Activated CD4-positive, alpha-beta T cell treated with anti-CD3 and anti-CD28 coated beads for 24 hours (primary cell): ENCODE data around the gene SCAI.
"Not testable (repeated sequence)": the region's sequence is repeated elsewhere in the genome, so short reads cannot be mapped to it uniquely, and the experiment has no call there.

Experiments used
- DNase-seq, 2 donors: peaks; one replicate each; pipeline ENCODE4 v3.0.0-alpha.2; 2020; ENCODE audit warnings: low read depth in 2 of 2

The SCAI gene

DNA sequence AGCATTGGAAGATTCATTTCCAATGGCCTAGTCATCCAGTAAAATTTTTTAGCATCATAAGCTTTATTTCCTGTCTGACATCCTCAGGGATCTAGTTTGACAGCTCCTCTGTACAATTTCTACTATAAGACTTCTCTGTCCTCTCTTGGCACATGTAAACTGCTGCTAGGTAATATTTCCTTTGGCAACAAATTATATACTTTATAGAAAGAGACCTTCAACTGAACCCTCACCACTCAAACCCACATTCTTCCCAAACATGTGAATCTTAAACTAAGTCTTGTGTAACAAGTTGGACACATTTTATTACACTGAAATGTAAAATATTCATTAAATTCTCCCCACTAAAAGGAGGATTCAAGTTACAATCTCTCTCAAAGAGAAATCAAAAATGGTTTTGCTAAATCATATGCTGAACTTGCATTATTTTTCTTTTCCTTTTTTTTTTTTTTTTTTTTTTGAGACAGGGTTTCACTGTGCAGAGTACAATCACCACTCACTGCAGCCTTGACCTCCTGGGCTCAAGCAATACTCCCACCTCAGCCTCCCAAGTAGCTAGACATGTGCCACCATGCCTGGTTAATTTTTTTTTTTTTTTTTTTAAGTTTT is 36.9 kb downstream of the SCAI start:
- DNase-seq, result no peak

DNA sequence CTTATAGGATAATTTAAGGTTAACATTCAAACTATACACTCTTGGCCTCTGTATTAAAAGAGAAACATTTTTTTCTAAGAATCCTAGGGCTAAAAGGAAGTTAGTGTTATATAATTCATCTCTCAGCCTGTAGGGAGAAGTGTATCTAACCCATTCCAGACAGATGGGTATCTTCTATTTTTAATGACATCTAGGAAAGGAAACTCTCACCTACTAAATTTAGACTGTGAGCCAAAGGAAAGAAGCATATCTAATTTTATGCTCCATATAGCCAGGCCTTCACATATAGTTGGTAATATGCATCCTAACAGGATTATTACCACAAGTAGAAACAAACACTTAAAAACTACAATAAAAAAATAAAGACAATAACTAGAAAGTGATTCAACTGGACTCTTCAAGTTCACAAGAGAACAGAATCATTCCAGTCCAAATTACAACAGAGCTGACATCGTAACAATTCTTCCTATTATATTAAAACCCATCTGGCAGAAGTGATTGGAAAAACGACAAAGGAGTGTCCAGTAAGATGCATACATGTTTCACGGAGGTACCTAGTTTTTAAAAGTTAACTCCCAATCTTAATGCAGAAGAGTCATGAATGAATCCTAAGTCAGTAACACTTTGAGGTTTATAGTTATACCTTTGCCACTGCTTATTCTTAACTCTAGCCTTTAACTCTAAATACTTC is 39.4 kb downstream of the SCAI start:
- no peak for DNase-seq

DNA sequence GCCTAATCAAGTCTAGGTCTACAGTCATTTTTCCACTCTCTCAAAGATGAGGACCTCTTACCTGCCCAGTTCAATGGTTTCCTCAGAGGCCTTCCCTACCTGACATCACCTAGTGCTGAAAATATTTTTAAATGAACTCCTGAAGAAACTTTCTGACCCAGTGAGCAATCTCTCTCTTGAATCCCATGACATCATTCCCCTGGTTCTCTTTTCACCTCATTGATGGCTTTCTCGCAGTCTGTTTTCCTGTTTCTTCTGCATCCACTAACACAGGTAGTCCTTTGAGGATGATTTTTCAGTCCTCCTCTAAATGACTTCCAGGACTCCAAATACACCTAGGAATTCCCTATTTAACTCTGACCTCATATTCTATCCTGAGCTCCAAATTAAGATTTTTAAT is 40.3 kb downstream of the SCAI start:
- DNase-seq, result no peak

DNA sequence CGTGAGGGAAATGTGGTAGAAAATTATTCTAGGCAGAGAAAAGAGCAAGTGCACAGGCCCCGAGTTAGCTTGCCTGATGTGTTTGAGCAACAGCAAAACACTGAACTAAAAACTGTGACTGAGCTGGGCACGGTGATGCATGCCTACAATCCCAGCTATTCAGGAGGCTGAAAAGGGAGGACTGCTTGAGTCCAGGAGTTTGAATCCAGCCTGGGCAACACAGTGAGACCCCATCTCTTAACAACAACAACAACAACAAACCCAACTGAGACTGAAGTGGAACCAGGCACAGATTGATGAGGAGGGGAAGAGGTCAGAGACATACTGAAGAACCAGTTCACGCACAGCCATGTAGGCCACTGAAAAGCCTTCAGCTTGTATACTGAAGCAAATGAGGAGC is 42.5 kb downstream of the SCAI start:
- no peak for DNase-seq

DNA sequence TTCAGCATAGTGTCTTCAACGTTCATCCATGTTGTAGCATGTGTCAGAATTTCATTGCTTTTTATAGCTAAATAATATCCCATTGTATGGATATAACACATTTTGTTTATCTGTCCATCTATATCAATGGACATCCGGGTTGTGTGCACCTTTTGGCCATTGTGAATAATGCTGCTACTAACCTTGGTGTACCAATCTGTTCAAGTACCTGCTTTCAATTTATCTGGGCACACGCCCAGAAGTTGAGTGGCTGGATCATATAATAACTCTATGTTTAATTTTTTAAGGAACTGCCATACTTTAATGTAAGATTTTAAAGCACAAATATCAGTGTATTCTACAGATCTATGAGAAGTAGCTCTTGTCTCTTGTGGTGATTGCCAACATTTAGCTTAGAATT is 43.5 kb downstream of the SCAI start:
- no peak for DNase-seq

DNA sequence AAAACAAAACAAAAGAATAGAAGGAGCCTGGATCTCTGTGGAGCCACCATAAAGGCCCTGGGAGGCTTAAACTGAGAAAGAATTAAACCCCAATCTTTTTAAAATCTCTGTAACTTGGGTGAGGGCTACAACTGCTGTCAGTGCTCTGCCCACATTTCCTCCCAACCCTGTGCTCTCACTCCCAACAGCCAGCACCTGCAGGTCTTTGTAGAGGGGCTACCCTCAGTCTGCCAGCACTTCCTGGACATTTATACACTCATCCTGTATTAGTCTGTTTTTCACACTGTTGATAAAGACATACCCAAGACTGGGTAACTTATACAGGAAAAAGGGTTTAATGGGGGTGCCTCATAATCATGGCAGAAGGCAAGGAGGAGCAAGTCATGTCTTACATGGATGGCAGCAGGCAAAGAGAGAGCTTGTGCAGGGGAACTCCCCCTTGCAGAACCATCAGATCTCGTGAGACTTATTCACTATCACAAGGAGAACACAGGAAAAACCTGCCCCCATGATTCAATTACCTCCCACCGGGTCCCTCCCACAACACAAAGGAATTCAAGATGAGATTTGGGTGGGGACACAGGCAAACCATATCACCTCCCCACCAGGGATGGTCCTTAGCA is 47.4 kb downstream of the SCAI start:
- no peak for DNase-seq

DNA sequence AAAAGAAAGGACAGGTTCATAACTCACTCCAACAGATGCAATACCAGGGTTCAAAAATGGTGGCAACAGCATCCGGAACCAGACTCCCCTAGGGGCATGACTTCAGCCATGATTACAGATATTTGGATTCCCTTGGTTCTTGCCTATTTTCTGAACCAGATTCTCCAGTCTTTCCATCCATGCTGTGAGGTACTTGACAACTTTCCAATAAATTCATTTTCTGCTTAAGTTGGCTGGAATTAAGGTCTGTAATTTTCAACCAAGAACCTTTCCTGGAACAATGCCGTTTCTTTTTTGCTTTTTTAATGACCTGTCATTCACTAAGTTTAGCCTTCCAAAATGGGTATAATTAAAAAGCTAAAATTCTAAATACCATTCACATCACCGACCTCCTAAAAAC is 52.2 kb downstream of the SCAI start:
- DNase-seq, result no peak

DNA sequence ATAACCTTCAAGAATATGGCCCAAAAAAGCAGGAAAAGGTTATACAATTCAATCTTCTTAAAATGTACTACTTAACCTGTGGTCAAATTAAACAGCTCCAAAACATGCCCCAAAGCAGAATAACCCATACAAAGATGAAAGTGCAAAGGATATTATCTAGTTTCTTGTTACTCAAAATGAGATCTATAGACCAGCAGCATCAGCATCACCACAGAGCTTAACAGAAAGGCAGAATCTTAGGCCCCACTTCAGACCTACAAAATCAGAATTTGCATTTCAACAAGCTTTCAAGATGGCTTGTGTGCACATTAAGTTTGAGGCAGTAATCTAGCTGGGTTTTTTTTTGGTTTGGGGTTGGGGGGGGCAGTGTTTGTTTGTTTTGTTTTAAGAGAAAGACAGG is 54.0 kb downstream of the SCAI start:
- DNase-seq, result no peak

DNA sequence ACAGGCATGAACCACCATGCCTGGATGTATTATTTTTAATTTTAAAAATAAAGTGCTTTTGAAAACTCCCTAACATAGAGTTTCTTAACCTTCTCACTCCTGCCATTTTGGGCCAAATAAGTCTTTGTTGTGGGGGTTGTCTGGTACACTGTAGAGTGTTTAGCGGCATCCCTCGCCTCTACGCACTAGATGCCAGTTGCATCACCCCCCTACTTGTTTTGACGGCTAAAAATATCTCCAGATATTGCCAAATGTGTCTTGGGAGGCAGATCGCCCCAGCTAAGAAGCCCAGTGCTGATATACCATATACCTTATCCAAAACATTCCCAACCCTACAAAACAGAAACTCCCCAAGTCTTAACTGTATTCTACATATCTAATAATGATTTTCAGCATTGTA is 54.6 kb downstream of the SCAI start:
- no peak for DNase-seq

DNA sequence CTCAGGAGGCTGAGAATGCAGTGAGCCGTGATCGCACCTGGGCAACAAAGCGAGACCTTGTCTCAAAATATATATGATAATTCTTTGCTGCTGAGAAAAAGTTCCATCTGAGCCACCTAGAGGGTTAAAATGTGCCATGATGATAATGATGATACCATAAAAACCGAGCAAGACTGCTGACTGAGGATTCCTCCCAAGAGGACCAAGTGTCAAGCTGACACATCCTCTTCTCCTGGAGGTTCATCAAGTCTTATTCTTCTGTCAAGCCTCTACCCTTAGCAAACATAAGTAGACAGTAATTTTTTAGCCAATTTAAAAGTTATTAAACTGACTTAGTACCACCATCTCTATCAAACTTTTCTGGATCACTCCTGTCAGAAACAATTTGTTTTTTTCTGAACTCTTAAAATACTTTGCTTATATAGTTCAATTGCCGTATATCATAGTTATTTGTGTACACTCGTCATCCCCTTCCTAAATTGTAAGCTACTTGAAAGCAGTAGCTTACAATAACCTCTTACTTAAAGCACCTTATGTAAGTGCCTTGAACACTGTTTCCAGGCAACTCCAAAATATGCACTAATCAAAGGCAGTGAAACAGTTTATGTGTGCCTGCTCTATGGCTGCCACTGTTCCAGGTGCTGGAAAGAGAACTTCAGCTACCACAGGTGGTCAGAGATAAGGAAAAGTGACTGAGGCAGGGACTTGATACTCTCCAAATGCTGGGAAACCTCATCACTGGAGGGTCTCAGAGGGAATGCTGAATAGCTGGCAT is 57.4 kb downstream of the SCAI start:
- DNase-seq, result no peak

DNA sequence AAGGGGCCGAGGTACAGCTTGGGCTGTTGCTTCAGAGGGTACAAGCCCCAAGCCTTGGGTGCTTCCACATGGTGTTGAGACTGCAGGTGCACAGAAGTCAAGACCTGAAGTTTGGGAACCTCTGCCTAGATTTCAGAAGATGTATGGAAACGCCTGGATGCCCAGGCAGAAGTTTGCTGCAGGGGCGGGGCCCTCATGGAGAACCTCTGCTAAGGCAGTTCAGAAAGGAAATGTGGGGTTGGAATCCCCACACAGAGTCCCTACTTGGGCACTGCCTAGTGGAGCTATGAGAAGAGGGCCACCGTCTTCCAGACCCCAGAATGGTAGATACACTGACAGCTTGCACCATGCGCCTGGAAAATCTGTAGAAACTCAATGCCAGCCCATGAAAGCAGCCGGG is 61.1 kb downstream of the SCAI start:
- not testable (repeated sequence) for DNase-seq

DNA sequence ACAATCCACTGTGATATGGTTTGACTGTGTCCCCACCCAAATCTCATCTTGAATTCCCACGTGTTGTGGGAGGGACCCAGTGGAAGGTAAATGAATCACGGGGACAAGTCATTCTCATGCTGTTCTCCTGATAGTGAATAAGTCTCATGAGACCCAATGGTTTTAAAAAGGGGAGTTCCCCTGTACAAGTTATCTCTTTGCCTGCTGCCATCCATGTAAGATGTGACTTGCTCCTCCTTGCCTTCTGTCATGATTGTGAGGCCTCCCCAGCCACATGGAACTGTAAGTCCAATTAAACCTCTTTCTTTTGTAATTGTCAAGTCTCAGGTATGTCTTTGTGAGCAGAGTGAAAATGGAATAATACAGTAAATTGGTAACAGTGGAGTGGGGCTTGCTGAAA is 62.5 kb downstream of the SCAI start:
- not testable (repeated sequence) for DNase-seq

DNA sequence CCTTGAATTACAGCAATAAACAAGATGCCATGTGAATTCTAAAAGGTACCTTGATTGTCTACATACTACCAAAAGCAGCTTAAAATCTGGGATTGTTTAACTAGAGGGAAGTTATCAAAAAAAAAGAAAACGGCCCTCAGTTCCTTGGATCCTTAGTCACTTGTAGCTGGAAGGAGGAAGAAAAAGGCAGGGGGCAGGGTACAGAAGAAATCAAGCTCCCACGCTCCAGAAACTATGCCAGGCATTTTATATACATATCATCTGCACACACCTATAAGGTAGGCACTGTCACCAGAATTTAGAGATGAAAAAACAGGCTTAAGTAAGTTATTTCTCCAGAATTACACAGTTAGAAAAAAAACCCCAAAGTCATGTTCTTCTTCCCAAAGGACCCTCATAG is 63.4 kb downstream of the SCAI start:
- no peak for DNase-seq

DNA sequence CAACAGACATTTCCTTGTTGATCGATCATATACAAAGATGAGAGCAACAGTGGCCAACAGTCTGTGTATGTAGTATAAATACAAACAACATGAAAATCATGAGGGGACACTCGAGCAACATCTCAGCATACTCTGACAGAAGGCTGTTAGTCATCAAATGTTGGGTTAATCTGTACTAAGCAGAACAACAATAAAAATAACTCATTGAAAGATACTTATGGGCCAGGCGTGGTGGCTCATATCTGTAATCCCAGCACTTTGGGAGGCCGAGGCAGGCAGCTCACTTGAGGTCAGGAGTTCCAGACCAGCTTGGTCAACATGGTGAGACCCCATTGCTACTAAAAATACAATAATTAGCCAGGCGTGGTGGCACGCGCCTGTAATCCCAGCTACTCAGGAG is 67.3 kb downstream of the SCAI start:
- DNase-seq, result no peak

DNA sequence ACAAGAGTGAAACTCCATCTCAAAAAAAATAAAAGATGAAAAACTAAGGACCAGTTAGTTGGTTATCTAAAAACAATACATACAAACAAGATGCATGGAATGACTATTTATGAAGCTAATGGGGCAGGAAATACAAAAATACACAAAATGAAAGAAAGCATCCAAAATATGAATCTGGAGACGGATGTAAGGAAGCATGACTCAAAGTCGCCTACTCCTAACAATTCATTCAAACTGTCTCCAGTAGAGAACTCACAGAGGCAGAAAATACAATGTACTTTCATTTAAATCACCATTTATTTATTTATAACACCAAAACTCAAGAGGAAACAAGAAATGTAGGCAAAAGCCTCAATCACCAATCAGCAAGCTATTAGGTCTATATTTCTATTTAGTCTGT is 68.4 kb downstream of the SCAI start:
- no peak for DNase-seq

DNA sequence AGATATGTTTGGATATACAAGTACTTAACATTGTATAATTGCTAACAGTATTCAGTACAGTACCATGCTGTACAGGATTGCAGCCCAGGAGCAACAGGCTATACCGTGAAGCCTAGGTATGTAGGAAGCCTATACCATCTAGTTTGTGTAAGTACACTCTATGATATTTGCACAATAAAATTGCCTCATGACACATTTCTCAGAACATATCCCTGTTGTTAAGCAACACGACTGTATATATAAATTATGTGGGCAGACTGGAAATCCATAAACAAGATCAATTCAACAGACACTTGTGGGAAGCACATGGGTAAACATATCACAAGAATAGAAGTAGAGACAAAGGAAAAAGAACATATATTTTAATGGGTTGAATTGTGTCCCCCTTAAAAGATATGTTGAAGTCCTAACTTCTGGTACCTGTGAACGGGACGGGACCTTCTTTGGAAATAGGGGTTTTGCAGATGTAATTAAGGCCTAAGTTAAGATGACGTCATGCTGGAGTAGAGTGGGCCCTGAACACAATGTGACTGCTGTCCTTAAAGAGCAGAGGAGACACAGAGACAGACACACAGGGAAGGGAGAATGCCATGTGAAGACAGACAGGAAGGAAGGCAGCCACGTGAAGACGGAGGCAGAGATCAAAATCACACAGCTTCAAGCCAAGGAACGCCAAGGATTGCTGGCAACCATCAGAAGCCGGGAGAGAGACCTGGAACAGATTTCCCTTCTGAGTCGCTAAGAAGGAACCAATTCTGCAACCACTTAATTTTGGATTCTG is 76.3 kb downstream of the SCAI start:
- DNase-seq, result no peak

DNA sequence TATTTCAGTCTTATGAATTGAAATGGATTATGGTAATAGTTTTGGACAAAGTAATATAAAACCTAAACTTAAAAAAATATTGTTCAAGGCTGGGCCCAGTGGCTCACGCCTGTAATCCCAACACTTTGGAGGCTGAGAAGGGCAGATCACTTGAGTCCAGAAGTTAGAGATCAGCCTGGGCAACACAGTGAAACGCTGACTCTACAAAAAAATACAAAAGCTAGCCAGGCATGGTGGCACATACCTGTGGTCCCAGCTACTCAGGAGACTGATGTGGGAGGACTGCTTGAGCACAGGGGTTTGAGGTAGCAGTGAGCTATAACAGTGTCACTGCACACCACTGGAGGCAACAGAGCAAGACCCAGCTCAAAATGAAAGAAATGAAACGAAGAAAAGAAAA is 81.9 kb downstream of the SCAI start:
- no peak for DNase-seq

DNA sequence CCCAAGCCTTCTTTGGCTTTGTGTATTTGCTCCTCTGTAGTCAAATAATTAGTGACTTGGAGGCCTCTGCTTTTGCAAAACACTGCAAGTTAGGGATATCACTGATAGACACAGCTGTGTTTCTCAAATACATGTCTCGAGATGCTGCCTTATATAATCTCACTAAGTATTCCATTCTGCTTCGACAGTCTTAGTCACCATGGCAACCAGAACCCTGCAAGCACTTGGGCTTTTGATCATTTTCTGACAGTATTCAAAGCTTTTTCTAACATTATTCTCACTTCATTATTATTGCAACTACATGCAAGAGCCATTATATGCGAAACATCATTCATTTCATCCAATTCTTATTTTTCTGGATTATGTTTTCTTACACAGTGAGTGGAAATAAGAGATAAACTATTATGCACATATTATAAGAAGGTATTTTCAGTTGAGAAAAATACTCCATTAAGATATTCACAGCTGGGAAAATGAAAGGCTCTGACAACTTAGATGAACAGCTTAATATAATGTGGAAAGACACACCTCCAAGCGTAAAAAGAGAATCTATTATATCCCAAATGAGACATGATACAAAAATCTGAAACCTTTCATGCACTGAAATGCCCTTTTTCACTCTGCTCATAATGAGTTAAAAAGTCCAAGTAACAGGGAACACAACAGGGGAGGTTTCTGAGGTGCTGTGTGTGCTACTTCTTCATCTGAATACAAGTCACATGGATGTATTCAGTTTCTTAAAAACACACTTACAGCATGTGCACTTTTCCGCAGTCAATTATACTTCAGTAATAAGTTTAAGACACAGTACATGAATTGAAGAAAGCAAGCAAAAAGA is 93.9 kb downstream of the SCAI start:
- DNase-seq, result no peak

DNA sequence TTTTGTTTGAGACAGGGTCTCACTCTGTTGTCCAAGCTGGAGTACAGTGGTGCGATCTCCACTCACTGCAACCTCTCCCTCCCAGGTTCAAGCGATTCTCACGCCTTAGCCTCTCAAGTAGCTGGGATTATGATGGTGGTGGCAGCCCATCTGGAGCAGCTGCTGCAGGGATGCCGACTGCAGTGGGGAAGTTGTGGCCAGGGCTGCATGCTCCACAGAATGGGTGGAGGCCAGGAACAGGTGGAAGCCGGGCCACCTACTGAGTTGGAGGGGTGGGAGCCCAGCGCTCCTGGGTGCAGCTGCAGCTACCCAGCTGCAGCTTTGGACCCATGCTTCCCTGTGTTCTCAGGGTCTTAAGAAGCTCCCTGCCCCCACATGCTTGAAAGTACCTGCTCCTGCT is 99.7 kb downstream of the SCAI start:
- DNase-seq, result no peak

DNA sequence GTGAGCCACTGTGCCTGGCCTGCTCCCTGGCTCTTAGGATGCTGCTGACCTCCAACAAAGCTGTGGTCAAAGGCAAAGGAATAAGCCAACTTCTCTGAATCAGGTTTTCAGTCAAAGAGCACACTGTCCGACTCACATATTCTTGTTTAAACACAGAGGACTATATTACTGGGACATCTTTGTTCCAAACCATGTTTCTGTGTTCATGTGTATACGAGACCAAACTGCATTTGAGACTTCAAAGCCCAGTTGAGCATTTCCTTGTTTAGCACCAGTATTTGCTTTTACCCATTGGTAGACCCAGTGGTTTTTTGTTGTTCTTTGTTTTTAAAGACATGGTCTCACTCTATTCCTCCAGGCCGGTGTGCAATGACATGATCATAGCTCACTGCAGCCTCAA is 100.2 kb downstream of the SCAI start:
- no peak for DNase-seq

DNA sequence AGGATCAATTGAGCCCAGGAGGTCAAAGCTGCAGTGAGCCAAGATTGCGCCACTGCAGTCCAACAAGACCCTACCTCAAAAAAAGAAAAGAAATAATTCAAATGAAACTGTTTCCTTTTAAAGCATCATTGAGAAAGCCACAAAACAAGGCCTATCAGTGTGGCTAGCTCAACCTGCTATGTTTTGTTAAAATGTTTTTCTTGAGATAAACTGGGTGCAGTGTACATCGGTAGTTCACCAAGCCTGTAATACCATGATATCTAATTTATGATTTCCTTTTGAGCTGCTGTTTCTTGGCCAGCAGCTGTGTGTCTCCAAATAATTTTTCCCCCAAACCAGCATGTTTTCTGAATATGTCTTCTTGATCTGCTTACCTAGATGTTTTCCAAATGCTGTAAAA is 105.2 kb downstream of the SCAI start:
- DNase-seq, result no peak
